ENCODE measurements around the gene BCL7A.
"Not testable (repeated sequence)": the region's sequence is repeated elsewhere in the genome, so short reads cannot be mapped to it uniquely, and the experiment has no call there.

The BCL7A gene

GRCh38 chr12:122028165-122028904 lies 6.7 kb downstream of the BCL7A start:
- DNase-seq = no peak

- peak; percentile 46 for DNase-seq
Observed at GRCh38 chr12:122028905-122029560, 7.3 kb downstream of the BCL7A start.

GRCh38 chr12:122029620-122030423 lies 8.1 kb downstream of the BCL7A start:
- DNase-seq = no peak

- no peak for DNase-seq
Observed at GRCh38 chr12:122030424-122031035, 8.8 kb downstream of the BCL7A start.

- peak; percentile 20 for DNase-seq
Observed at GRCh38 chr12:122031342-122032216, 9.9 kb downstream of the BCL7A start.

GRCh38 chr12:122032580-122032979 lies 10.9 kb downstream of the BCL7A start:
- no peak for DNase-seq

GRCh38 chr12:122035292-122035691 lies 13.6 kb downstream of the BCL7A start:
- no peak for DNase-seq

- no peak for DNase-seq
Observed at GRCh38 chr12:122036153-122036552, 14.5 kb downstream of the BCL7A start.

- no peak for DNase-seq
Observed at GRCh38 chr12:122040579-122041386, 19.1 kb downstream of the BCL7A start.

GRCh38 chr12:122041458-122041857 lies 19.8 kb downstream of the BCL7A start:
- DNase-seq = not testable (repeated sequence)

GRCh38 chr12:122042910-122043309 lies 21.2 kb downstream of the BCL7A start:
- DNase-seq = no peak

GRCh38 chr12:122043476-122043875 lies 21.8 kb downstream of the BCL7A start:
- DNase-seq = no peak

- DNase-seq = no peak
Observed at GRCh38 chr12:122045262-122045661, 23.6 kb downstream of the BCL7A start.

- no peak for DNase-seq
Observed at GRCh38 chr12:122046145-122046544, 24.5 kb downstream of the BCL7A start.

GRCh38 chr12:122048151-122048550 lies 26.5 kb downstream of the BCL7A start:
- no peak for DNase-seq

- no peak for DNase-seq
Observed at GRCh38 chr12:122049827-122050226, 28.1 kb downstream of the BCL7A start.

GRCh38 chr12:122050706-122051105 lies 29.0 kb downstream of the BCL7A start:
- no peak for DNase-seq

- DNase-seq = no peak
Observed at GRCh38 chr12:122051231-122051876, 29.7 kb downstream of the BCL7A start.

GRCh38 chr12:122052285-122052684 lies 30.6 kb downstream of the BCL7A start:
- DNase-seq = no peak

GRCh38 chr12:122054842-122055520 lies 33.3 kb downstream of the BCL7A start:
- DNase-seq = no peak

Measured in stimulated activated naive CD4-positive, alpha-beta T cell treated with Interleukin-2 at 50 U/mL for 16 hours (primary cell).